ENCODE results near the gene ADSS1.
A peak's percentile ranks its signal among the peaks of the same experiment; 100 is the strongest.

The ADSS1 gene

DNA sequence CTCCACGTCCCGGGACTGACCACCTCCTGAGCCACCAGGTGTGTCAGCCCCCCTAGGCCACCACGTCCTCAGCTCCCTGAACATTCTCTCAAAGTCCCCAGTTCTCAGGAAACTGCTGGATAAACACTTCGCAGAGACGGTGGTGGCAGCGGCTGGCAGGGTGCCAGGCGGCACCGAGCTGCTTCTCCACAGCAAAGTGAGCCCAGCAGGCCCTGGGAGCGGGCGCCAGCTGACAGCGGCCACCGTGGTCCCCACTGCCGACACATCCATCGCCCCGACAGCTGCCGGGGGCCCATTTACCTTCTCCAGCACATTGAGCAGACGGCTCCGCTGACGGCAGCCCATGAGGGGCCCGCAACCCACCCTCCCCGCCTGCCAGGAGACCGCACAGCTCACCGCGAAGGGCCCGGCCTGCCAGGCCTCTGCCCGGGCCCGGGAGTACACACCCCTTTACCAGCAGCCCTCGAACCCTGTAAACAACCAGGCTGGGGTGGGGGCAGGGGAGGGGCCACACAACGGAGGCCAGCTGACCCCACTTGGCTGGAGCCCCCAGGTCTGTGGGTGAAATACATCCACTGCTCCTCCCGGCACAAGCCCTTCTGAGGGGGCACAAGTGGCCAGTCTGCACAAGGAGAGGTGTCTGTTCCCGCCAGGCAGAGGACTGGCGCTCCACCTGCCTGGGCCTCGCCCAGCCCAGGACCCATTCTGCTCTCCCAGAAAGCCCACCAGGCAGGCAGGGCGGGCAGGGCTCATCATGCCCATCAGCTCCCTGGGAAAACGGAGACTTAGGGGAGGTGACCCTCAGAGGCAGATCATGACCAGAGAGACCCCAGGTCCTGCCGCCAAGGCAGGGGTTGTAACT is 61.0 kb downstream of the ADSS1 start:
- no peak for DNase-seq

DNA sequence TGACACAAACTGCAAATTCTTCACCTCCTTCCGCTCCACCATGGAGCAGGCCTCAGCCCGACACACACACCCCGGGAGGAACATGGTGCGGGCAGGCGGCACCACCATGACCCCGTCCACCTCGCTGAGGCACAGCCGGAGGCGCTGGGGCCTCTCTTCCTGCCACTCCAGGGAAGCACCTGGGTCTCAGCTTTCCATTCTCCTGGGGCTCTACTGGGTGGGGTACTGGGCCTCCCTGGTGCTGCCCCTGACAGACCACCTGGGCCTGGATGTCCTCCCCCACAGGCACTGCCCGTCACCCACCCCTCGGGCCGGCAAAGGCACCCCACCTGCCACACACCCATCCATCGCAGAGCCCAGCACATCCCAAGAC is 61.7 kb downstream of the ADSS1 start:
- DNase-seq = no peak

DNA sequence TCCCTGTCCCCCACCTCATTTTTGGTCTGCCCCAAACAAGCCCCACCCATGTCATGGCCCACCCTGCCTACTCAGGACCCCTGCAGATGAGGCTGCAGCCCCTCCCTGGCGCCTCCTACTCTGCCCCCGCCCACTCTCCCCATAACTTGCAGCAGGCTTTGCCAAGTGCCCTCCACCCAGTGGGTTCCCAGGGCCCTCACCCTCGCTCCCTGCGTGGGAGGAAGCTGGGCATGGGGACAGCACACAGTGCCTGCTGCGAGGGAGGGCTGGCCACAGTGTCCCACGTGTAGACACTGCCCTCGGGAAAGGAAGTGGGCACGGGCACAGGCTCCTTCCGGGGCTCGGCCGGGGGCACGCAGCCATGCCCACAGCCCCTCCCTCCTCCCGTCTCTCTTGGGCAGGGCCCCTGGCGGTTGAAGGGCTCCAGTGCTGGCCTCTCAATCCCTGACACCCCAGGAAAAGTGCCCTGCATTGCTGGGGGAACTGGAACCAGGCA is 62.1 kb downstream of the ADSS1 start:
- DNase-seq = no peak

DNA sequence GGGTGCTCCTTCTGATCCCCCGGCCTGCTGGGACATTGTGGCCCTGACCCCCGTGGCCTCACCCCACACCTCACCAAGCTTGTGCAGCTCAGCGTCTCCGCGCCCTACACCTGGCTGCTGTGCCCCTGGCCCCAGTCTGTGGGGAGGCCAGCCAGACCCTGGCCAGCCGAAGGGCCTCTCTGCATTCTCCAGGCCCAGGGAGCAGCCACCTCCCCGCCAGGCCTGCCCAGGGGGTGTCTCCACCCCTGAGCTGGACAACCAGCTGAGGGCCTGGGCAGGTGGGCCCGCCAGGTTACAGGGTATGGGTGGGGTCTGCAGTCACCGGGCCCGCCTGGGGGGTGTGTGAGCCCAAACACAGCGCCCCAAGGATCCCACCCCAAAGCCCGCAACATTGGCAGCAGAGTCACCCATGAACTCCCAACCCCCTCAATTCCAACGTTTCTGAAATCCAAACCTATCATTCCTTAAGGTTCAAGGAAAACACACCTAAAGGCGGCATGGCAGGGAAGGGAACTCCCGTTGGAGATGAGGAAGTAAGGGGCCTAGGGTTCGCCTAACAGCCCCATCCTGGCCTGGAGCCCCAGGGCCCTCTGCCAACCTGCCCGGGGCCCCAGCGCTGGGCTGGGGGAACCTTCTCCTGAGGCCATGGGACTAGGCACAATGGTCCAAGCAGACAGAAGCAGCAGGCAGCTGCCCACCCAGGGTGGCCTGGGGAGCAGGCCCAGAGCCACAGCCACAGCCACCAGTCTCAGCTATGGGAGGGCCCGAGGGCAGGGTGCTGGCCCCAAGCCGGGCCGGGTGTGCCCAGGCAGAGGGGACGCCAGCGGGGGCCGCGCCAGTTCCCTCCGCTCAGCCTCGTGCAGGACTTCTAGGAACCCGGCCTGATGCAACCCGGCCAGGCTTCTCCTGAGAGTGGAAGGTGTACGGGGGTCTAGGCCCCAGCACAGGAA is 63.0 kb downstream of the ADSS1 start:
- DNase-seq = no peak

DNA sequence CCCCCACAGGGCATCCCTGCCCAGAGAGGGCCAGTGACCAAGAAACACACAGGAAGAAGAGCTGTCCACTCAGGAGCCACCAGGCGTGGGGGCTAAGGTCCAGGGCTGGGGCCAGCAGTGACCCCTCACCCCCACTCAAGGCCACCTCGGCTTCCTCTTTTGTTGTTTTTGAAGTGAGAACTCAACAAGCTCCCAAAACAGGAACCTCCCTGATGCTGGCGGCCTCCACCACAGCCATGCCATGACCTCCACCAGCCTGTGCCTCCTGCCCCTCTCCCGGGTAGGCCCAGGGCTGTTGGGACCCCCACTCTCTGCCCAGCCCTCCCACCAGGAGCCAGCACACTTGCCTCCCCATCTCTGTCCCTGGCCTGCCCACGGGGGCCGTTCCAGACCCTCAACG is 63.7 kb downstream of the ADSS1 start:
- DNase-seq = no peak

DNA sequence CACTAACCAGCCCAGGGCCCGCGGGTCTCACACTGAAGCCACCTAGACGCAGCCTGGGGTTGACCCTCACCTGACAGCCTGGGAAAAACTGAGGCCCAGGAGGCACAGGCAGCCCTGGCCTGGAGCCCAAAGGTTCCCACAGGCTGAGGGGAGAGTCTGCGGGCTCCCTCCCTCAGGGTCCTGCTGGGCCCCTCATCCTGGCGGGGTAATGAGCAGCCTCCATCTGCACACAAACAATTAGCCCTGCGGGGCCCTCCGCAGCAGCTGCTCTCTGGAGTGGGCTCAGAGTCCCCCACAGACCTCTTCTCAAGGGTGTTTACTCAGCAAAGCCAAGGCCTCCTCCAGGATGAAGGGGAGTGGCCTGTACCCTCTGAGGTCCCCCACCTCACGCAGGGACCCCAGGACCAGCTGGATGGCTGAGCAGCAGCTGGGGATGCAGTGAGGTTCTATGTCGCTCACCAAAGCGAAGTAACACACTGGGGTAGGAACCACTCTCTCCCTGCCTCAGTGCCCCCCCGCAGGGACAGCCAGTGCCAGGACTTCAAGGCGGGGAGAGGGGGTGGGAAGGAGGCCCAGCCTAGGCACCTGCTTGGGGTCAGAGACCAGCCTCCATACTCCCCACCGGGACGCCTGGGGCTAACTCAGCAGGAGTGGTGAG is 64.3 kb downstream of the ADSS1 start:
- no peak for DNase-seq

DNA sequence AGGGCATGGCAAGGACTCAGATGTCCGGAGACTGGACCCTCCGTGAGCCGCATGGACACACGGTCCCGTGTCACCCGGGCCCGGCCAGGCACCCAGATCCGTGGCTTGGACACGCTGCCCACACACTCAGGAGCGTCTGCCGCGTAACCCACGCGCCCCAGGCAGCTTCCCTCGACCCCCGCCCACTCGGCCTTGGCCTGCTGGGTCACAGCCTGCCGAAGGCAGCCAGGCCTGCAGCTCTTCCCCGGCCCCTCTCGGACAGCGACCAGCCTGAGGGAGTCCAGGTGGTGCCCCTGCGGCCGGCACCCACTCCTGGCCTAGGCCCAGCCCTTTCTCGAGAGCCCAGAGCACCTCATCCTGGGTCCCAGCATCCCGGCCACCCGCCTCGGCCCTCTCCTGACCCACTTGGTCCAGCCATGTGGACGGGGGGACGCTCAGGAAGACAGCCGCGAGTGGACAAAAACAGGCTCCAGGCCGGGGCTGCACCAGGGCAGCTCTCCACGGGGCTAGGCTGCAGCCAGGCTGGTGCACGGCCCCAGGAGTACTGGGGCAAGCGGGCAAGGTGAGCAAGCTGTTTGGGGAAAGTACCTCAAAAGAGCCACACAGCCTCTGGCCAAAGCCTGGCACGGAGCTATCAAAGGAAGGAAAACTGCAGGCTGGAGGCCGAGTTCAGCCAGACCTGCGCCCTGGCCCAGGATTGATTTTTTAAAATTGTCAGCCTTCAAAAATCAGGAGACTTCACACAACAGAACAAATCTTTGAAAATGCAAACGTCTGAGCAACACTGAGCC is 65.0 kb downstream of the ADSS1 start:
- DNase-seq = no peak

DNA sequence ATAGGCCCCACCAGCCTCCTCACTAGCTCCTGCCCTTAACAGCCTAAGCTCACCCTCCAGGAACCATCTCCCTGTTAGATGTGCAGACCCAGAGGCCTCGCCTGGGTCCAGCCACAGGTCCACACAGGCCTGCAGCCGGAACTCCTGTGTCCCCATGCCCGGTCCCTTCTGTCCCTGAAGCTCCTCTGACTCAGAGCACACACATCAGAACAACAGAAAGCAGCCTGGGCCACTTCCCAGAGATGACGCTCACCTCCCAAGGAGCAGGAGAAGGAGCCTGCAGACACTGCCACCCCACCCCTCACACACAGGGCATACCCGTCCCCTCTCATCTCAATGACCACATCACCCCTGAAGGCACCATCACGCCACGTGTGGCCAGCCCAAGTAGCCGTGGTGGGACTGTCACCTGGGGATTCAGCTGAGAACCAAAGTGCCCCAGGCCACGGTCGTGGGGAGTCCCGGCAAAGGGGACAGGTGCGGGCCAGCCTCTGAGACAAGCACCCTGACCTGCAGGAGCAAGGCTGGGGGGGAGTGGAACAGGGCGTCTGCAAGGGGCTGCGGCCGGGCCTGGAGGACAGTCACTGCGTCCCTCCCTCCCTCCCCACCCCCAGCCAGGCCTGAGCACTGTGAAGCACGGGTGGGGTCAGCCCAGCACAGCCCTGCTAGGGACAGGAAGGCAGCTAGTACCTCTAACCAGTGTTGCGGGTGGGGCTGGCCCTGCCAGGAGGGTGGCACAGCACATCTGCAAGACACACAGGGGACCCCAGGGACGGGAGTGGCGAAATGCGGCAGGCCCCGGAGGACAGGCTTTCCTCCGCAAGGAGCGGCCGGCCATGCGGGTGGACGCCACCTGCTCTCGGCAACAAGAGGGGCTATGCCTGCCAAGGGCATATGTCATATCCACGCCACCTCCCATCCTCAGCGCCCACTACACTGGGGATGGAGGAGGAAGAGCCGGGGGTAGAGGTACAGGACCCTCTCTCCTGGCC is 66.0 kb downstream of the ADSS1 start:
- DNase-seq = no peak

DNA sequence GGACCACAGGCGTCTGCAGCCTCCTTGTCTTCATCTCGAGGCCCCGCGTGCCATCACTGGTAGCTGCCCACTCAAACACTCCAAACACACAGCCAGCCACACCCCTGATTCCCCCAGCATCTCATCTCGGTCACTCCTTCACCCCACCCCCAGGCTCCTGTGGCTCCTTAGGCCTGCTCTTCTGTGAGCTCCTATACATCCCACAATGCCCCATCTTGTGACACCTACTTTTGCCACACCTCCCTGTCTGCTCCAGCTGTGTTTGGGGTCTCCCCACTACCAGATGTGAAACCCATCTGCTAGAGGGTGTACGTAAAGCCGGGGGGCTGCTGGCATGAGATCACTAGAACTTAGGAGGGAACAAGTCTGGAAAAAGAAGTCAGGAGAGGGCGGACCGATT is 67.4 kb downstream of the ADSS1 start:
- DNase-seq = no peak

DNA sequence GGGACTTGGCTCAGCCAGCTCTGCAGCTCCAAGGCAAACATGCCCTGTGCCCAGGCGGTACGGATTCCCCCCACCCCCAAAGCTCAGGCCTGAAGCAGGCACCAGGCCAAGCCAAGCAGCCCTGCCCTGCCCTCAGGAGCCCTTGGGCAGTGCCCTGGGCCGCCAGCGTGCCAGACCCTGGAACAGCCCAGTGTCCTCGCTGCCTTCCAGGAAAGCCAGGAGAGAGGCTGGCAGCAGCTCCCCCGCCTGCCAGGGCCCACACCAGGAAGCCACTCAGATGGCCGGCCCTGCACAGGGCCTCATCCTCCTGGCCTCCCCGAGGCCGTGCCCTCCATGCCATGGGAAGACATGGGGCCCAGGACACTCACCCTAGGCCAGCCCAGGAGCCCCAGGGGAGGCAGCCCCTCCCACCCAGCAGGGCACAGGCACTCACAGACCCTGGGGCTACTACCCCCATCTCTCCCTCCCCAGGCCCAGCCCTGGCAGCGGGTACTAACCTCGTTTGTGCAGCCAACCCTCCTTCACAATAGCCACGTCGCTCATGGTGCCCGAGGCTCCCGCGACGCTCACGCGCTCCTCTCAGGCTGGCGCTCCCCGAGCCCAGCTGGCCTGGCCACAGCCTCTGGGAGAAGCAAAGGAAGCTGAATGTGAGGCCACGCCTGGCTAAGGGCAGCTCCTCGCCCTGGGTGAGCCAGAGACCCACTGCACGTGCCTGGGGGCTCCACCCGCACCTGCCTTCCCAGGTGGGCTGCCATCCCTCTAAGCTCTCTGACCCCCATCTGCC is 68.3 kb downstream of the ADSS1 start:
- DNase-seq = no peak

DNA sequence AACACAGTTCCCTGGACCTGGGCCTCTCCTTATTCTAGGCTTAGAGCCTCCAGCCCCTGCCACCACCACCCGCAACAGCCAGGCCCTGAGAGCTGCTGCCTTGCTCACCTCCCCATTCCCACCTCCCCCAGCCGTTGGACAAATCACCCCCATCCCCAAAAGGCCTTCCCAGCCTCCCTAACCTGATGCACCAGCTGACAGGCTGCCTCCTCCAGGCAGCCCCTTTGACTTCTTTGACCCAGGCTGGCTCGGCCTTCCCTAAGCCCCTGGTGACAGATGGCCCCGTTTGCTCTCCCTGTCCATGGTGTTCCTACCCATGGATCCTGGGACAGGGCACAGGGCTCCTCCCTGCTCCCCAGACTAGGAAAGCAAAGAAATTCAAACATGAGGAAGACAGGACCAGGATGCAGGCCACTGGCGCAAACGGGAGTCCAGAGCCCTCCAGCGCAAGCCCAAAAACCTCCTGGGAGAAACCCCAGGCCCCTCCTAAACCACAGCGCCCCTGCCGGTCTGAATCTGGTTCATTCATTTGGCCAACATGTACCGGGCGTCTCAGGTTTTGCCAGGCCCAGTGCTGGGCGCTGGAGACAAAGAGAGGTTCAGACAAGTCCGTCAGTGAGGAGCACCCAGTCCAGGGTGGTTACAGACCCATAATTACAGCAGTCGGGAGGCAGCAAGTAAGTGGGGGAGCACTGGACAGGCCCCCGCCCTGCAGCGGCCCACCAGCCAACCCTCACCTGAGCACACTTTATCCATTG is 69.1 kb downstream of the ADSS1 start:
- DNase-seq = no peak

DNA sequence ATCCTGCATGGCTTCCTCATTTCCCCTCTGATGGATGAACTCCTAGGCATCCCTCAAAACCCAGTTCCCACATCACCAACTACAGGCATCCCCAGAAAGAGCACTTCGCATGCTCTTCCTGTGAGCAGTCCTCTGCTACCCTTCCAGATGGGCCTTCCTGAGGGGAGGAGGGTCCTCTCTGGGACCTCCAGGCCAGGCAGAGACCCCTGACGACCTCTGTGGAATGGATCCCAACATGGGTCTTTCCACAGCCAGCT is 69.6 kb downstream of the ADSS1 start:
- no peak for DNase-seq

DNA sequence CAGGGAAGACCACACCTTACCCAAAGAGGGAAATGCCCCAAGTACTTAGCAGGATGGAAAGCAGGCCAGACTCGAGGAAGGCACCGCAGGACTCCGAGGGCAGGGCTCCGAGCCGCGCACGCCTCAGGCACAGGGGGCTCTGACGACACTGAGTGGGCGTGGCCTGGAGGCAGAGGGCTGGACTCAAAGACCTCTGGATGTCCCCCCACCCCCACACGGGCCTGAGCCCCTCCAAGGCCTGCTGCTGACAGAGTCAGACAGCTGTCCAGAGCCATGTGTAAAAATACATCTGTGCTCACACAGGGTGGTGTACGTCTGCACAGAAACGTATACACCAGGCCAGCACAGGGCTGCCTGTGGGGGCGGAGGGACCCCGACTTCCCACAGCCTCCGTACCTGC is 70.1 kb downstream of the ADSS1 start:
- DNase-seq = peak; percentile 76

DNA sequence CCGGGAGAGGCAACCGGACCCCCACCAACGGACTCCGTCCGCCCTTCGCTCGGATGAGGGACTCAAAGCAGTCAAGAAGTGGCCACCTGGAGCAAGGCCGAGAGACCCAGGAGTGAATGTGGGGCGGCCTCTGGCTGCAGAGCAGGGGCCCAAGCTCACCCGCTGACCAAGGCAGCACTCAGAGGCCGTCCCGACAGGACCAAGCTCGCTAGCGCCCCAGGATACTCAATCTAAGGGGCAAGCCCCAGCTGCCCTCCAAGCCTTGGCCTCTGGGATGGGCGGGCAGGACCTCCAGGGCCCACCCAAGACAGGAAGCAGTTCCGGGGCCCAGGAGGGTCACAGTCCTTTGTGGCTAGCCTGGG is 70.6 kb downstream of the ADSS1 start:
- no peak for DNase-seq

DNA sequence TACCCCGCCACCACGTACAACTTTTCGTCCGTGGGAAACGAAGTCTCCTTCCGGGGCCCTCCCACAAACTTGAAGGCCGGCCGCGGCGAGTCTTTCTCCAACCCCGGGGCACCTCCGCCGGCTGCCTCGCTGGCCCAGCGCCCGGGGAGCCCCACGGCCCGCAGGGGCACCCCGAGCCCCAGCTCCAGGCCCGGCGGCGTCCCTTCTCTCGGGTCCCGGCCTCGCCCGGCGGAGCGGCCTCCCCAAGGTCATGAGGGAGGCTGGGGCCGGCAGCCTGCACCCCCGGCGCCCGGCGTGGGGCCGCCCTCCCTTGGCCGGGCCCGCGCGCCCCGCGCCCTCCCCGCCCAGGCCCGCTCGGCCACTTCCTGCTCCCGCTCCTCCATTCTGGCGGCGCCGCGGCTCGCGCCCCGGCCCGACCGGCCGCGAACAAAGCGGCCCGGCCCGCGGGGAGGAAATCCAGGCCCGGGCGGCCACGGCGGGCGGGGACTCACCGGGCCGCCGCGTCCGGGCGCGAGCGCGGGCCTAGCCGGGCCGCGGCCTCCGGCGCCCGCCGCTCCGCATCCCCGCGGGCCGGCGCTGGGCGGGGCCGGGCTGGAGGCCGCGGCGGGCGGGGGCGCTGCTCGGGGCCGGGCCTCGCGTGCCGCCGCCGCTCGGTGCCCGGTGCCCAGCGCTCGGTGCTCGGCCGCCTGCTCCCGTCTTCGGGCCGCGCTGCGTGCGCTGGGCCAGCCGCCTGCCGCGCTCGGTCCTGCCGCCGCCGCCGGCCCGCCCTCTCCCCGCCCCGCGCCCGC is 71.2 kb downstream of the ADSS1 start, which contains the start of gene AKT1:
Gene AKT1, minus strand, starts transcription at position 756 of the 788 bp plus-strand sequence. CDS start 3,105 bp downstream, outside the sequence.
- DNase-seq = no peak

DNA sequence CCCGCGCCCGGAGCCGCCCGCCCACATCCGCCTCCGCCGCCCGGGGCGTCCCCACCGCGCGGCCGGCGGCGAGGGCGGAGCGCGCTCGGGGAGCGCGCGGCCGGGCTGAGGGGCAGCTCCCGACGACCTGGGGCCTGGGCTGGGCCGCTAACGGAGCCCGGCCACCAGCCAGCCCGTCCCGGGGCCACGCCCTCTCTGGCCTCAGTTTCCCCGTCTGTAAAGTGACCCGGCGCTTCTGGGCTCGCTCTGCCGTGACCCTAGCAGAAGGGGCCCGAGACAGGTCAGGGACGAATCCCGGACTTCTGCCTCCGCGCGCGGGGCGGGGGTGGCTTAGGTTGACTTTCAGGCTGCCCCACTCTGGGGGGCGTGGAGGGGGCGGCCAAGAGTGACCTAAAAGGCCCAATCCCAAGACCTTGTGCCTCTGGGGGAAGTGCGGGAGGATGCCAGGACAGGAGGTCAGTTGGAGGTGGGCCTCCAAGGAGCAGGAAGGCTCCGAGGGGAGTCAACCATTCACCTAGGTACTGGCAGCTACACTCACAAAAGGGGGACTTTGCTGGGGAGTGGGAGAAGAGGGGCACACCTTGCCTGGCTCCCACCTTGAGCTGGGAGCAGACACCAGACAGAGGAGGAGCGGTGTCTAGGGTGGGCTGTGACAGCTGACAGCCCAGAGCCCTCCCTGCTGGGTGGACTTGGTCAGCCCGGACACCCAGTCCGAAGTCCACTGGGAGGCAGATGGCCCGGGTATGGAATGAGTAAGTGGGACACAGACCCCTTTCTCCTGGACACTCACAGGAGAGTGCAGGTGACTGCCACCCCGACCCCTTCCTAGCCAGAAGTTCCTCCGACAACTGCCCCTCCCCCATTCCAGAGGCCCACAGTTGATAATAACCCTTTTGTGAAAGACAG is 72.0 kb downstream of the ADSS1 start:
- DNase-seq = peak; percentile 71

DNA sequence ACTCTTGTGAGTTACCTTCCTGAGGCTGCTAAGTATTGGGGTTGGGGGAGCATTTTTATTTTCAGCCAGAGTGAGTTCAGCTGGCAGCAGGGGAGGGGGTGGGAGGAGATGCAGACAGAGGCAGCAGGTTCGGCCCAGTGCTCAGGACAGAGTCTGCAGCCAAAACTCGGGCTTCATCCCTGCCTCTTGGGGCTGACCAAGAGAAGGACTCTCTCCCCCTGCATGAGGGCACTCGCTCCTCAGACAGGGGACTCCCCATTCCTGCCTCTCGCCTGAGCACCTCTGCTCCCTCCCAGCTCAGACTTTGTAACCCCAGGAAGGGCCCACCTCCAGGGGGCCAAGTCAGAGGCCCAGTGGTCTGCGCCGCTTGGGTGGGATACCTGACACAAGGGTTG is 72.7 kb downstream of the ADSS1 start:
- DNase-seq = no peak
